GM20000 (cell line): ENCODE results near the gene CXADR.

Experiments used
- DNase-seq: peaks from one replicate; pipeline ENCODE4 v3.0.0; 2012; ENCODE audit warnings: low spot score
- TF ChIP-seq, protein P1 (sequence below): IDR thresholded peaks from 2 replicates; pipeline ENCODE4 v1.5.1; 2012; ENCODE audit warnings: mild to moderate bottlenecking, control low read depth; ENCODE audit errors: extremely low read depth, missing control alignments

The CXADR gene

DNA sequence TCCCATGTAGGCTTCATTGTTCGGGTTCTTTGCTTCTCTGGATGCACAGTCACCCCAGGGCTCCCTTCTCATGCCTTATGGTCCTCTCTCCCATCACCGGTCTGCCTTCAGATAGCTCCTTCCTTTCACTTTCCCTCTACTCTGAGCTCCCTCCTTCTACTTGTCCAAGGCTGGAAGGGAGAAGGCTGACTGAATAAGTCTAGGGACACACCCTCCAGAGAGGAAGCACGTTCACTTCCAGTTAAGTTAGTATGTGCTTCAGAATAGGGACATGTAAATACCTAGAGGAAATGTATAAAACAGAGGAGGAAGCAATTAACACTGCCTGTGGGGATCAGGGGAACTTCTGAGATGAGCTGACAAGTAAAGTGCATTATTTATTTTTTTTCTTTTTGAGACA is 23.5 kb downstream of the CXADR start:
- TF ChIP-seq, protein P1, sequence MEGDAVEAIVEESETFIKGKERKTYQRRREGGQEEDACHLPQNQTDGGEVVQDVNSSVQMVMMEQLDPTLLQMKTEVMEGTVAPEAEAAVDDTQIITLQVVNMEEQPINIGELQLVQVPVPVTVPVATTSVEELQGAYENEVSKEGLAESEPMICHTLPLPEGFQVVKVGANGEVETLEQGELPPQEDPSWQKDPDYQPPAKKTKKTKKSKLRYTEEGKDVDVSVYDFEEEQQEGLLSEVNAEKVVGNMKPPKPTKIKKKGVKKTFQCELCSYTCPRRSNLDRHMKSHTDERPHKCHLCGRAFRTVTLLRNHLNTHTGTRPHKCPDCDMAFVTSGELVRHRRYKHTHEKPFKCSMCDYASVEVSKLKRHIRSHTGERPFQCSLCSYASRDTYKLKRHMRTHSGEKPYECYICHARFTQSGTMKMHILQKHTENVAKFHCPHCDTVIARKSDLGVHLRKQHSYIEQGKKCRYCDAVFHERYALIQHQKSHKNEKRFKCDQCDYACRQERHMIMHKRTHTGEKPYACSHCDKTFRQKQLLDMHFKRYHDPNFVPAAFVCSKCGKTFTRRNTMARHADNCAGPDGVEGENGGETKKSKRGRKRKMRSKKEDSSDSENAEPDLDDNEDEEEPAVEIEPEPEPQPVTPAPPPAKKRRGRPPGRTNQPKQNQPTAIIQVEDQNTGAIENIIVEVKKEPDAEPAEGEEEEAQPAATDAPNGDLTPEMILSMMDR, result no peak
- no peak for DNase-seq

- TF ChIP-seq, protein P1, result no peak
- DNase-seq, result no peak
These were observed 24.5 kb downstream of the CXADR start for GRCh38 chr21:17537299-17537698.

GRCh38 chr21:17538576-17538975 is 25.7 kb downstream of the CXADR start:
- TF ChIP-seq, protein P1, result no peak
- no peak for DNase-seq

DNA sequence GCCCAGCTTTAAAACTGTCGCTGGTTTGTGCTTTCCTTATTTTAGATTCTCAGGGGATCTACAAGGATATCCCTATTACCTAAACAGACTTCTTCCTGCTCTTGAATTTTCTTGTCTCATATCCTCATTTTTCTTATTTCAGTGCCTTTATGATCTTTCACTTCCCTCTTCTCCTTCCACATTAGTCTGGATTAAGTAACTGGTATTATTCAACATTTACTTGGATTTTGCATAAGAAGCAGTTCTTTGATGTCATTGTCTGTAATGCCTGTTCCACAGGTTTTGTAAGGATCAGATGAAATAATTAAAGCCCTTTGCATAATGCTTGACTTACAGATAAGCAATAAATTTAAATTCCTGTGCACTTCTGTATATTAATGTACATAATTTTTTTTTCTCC is 26.5 kb downstream of the CXADR start:
- TF ChIP-seq, protein P1, result no peak
- DNase-seq, result no peak

DNA sequence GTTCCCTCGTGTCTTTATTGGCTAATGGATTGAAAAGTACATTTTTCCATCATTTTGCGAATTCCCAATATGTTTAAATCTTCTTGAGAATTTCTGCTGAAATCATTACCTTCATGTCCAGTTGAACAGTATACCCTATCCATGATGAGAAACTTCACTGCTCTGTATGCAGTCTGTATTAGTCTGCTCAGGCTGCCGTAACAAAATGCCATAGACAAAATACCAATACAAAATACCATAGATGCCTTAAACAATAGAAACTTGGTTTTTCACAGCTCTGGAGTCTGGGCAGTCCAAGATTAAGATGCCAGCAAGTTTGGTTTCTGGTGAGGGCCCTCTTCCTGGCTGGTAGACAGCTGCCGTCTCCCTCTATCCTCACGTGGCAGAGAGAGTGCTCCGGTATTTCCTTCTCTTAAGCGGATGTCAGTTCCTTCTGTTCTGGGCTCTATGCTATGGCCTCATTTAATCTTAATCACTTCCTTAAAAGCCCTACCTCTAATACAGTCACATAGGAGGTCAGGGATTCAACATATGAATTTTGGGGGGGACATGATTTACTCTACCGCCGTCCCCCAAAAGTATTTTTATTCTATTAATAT is 27.0 kb downstream of the CXADR start:
- DNase-seq, result no peak
- TF ChIP-seq, protein P1, result no peak

GRCh38 chr21:17540530-17540929 is 27.7 kb downstream of the CXADR start:
- TF ChIP-seq, protein P1, result no peak
- DNase-seq, result no peak

DNA sequence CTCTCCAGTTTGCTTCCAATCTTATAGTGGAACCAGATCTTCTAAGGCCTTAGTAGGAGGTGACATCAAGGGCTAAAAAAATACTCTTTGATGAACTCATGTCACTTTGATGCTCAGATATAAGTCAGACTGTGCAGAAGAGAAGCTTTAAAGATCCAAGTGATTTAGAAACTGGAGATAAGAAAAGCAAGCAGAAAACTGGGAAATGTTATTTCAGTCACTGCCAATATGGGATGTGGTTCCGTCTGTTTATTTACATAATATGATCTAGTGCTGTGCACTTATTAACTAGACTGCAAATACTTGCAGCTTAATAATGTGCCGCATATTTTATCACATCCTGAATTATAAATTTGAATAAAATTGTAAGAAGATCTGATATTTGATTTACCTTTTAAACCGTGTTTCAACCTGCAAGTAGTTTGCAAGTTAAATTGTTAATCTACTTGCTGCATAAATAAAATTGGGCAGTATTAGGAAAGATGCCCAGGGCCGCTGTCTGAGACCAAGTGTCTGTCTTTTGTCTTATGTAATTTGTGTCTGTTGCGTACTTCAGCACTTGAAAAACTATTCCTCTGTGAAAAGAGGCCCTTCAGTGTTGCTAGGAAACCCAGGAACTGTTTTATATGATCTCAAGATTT is 29.6 kb downstream of the CXADR start:
- TF ChIP-seq, protein P1, result no peak
- DNase-seq, result no peak
